HEK293T (cell line): ENCODE data around the gene SNRNP200.

Experiments
- CTCF ChIA-PET: fragments of 350-600 bp; formaldehyde crosslinking; extraction: SDS; loops from one replicate; lab custom pipeline; 2021; ENCODE audit warnings: antibody characterized with exemption, inconsistent platforms; lab: Yijun Ruan, JAX
- POLR2A ChIA-PET: fragments of 350-600 bp; formaldehyde crosslinking; extraction: SDS; loops from one replicate; lab custom pipeline; 2020; ENCODE audit warnings: antibody characterized with exemption, inconsistent platforms; lab: Yijun Ruan, JAX
- DNase-seq: peaks from one replicate; pipeline ENCODE4 v3.0.0; 2012; ENCODE audit warnings: mixed read lengths; ENCODE audit errors: extremely low spot score
- ARNT ChIP-seq: fragments of 450-650 bp; IDR thresholded peaks from 2 replicates; pipeline ENCODE4 v1.6.1; 2017; ENCODE audit warnings: mild to moderate bottlenecking
- BHLHE40 ChIP-seq: fragments of 450-650 bp; IDR thresholded peaks from 2 replicates; pipeline ENCODE4 v1.6.1; 2016; ENCODE audit warnings: mild to moderate bottlenecking, moderate library complexity, borderline replicate concordance
- CTBP1 ChIP-seq: fragments of 450-650 bp; IDR thresholded peaks from 2 replicates; pipeline ENCODE4 v1.6.1; 2016; ENCODE audit warnings: borderline replicate concordance
- ELF4 ChIP-seq: fragments of 450-650 bp; IDR thresholded peaks from 2 replicates; pipeline ENCODE4 v1.6.1; 2017; ENCODE audit warnings: antibody characterized with exemption
- FOXA1 ChIP-seq: fragments of 450-650 bp; IDR thresholded peaks from 2 replicates; pipeline ENCODE4 v1.6.1; 2016; ENCODE audit warnings: mild to moderate bottlenecking
- FOXK2 ChIP-seq: fragments of 450-650 bp; IDR thresholded peaks from 2 replicates; pipeline ENCODE4 v1.6.1; 2016; ENCODE audit warnings: mild to moderate bottlenecking
- FOXM1 ChIP-seq: fragments of 450-650 bp; IDR thresholded peaks from 2 replicates; pipeline ENCODE4 v1.6.1; 2017; ENCODE audit warnings: mild to moderate bottlenecking, borderline replicate concordance
- HDGF ChIP-seq: fragments of 450-650 bp; IDR thresholded peaks from 2 replicates; pipeline ENCODE4 v1.6.1; 2017; ENCODE audit warnings: antibody characterized with exemption, borderline replicate concordance
- L3MBTL2 ChIP-seq: fragments of 450-650 bp; conservative IDR thresholded peaks from 2 replicates; pipeline ENCODE4 v1.6.1; 2016; ENCODE audit warnings: mild to moderate bottlenecking
- LEF1 ChIP-seq: fragments of 450-650 bp; IDR thresholded peaks from 2 replicates; pipeline ENCODE4 v1.6.1; 2017; ENCODE audit warnings: mild to moderate bottlenecking, borderline replicate concordance
- NFRKB ChIP-seq: fragments of 450-650 bp; IDR thresholded peaks from 2 replicates; pipeline ENCODE4 v1.6.1; 2016; ENCODE audit warnings: mild to moderate bottlenecking, moderate library complexity
- PKNOX1 ChIP-seq: fragments of 450-650 bp; IDR thresholded peaks from 2 replicates; pipeline ENCODE4 v1.6.1; 2016
- SP1 ChIP-seq: fragments of 450-650 bp; IDR thresholded peaks from 2 replicates; pipeline ENCODE4 v1.6.1; 2017
- SUZ12 ChIP-seq: fragments of 450-650 bp; IDR thresholded peaks from 2 replicates; pipeline ENCODE4 v1.6.1; 2016; ENCODE audit warnings: mild to moderate bottlenecking
- TARDBP ChIP-seq: fragments of 450-650 bp; IDR thresholded peaks from 2 replicates; pipeline ENCODE4 v1.6.1; 2016
- ZNF384 ChIP-seq: fragments of 450-650 bp; IDR thresholded peaks from 2 replicates; pipeline ENCODE4 v1.6.1; 2016

SNRNP200 gene

GRCh38 chr2:96271995-96272394 lies 33.4 kb downstream of the SNRNP200 start:
- POLR2A ChIA-PET, result no interaction called here
- DNase-seq, result no peak
- CTCF ChIA-PET, result no interaction called here
- TF ChIP-seq TARDBP (no peak), FOXM1 (no peak), PKNOX1 (no peak), HDGF (no peak), ARNT (no peak), FOXA1 (no peak), SUZ12 (no peak), LEF1 (no peak), SP1 (no peak), ELF4 (no peak), ZNF384 (no peak), NFRKB (no peak)

GRCh38 chr2:96267159-96267971 lies 38.0 kb downstream of the SNRNP200 start:
- peak; percentile 62 for DNase-seq
- CTCF ChIA-PET, result interaction anchor here (0.5 to 0.6 kb wide), 3 partner anchors 11 to 110 kb away, joined by 3 to 10 read pairs (median 5); no protein-coding TSS in a partner anchor
- TF ChIP-seq BHLHE40, result no peak
- POLR2A ChIA-PET, result interaction anchor here (1.6 to 3.8 kb wide), 4 partner anchors 8 to 127 kb away, joined by 3 to 37 read pairs (median 6); partner anchors contain the start of gene STARD7

DNA sequence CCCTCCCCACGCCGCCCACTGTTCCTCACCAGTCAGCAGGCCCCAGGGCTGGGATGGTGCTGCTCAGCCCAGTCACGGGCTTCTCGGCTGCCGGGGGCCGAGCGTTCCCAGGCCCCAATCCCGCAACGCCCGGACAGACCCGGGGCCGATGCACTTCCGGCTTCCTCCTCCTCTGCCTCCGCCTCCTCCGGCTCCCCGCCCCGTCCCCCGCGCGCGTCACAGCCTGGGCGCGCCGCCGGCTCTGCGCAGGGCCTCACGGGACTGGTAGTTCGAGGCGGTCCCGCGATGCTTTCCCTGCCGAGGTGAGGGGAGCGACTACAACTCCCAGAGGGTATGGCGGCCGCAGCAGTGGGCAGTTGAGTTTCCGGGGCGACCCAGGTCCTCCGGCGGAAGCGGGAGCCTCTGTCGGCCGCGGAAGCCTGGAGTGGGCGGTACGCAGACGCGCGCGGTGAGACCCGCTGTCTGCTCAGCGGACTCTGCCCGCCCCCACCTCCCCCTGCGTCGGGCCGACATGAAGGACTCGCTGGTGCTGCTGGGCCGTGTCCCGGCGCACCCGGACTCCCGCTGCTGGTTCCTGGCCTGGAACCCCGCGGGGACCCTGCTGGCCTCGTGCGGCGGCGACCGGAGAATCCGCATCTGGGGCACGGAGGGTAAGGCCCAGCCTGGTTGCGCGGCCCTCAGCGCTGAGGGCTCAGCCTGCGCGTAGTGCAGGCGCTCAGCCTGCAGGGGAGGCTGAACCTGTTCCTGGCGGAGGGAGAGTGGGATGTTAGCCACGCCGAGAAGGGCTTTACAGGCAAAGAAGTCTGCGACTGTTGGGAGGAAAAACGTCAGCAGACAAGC lies 39.3 kb downstream of the SNRNP200 start, which contains the start of the genes CIAO1 and TMEM127:
Gene CIAO1 (plus strand): TSS at position 386 of the 840 bp plus-strand sequence. CDS start 126 bp downstream, at position 512.
Gene TMEM127 (minus strand): TSS at position 158 of the 840 bp plus-strand sequence. CDS start 616 bp downstream, outside the sequence.
- CTCF ChIA-PET, result no interaction called here
- peak; percentile 60 for TF ChIP-seq L3MBTL2
- TF ChIP-seq ELF4, result peak; percentile 90
- no peak for TF ChIP-seq BHLHE40
- POLR2A ChIA-PET, result interaction anchor here (0.6 to 3.8 kb wide), 10 partner anchors 8 to 274 kb away, joined by 3 to 37 read pairs (median 4); partner anchors contain the start of gene STARD7
- peak; percentile 97 for DNase-seq

GRCh38 chr2:96265349-96265839 lies 40.0 kb downstream of the SNRNP200 start:
- TF ChIP-seq ELF4 (no peak), BHLHE40 (no peak), FOXA1 (no peak), LEF1 (no peak), FOXK2 (no peak), SUZ12 (no peak), HDGF (no peak), NFRKB (no peak), L3MBTL2 (no peak)
- DNase-seq, result peak; percentile 42
- ChIA-PET CTCF (interaction anchor here (1.1 kb wide), 1 partner anchor 9 kb away, joined by 9 read pairs; no protein-coding TSS in a partner anchor), POLR2A (interaction anchor here (0.6 to 3.8 kb wide), 8 partner anchors 9 to 125 kb away, joined by 3 to 37 read pairs (median 4); partner anchors contain the start of gene STARD7)

- TF ChIP-seq BHLHE40, result no peak
- 0 out of 2 replicates have a peak, but pooled peaks have one; percentile 24 for TF ChIP-seq PKNOX1
- TF ChIP-seq ARNT, result no peak
- TF ChIP-seq L3MBTL2, result no peak
- TF ChIP-seq HDGF, result no peak
- TF ChIP-seq LEF1, result no peak
- no peak for TF ChIP-seq NFRKB
- no peak for TF ChIP-seq FOXA1
- peak; percentile 32 for DNase-seq
- ChIA-PET CTCF (interaction anchor here (0.8 to 1.1 kb wide), 2 partner anchors 8 to 26 kb away, joined by 3 to 9 read pairs; no protein-coding TSS in a partner anchor), POLR2A (interaction anchor here (0.6 to 3.8 kb wide), 2 partner anchors 56 to 273 kb away, joined by 3 to 37 read pairs; partner anchors contain the start of gene STARD7)
These were observed 40.5 kb downstream of the SNRNP200 start for GRCh38 chr2:96264656-96265348.

- TF ChIP-seq ELF4 (no peak), CTBP1 (no peak), NFRKB (no peak), SUZ12 (no peak), LEF1 (no peak), BHLHE40 (no peak), FOXM1 (no peak), ZNF384 (no peak), ARNT (no peak), FOXA1 (no peak), L3MBTL2 (no peak), TARDBP (no peak), HDGF (no peak), PKNOX1 (no peak), SP1 (no peak)
- ChIA-PET CTCF (interaction anchor here (0.8 to 1.1 kb wide), 2 partner anchors 8 to 25 kb away, joined by 3 to 9 read pairs; no protein-coding TSS in a partner anchor), POLR2A (interaction anchor here (0.6 to 3.8 kb wide), 2 partner anchors 55 to 272 kb away, joined by 3 to 37 read pairs; partner anchors contain the start of gene STARD7)
- no peak for DNase-seq
These were observed 41.3 kb downstream of the SNRNP200 start for GRCh38 chr2:96264086-96264485.
